HEK293T (cell line): ENCODE measurements around the gene MEGF9.
A peak's percentile ranks its signal among the peaks of the same experiment; 100 is the strongest.

Experiments
- CTCF ChIA-PET: fragments of 350-600 bp; formaldehyde crosslinking; extraction: SDS; loops from one replicate; lab custom pipeline; 2021; ENCODE audit warnings: antibody characterized with exemption, inconsistent platforms; lab: Yijun Ruan, JAX
- POLR2A ChIA-PET: fragments of 350-600 bp; formaldehyde crosslinking; extraction: SDS; loops from one replicate; lab custom pipeline; 2020; ENCODE audit warnings: antibody characterized with exemption, inconsistent platforms; lab: Yijun Ruan, JAX
- DNase-seq: peaks from one replicate; pipeline ENCODE4 v3.0.0; 2012; ENCODE audit warnings: mixed read lengths; ENCODE audit errors: extremely low spot score
- ARNT ChIP-seq: fragments of 450-650 bp; IDR thresholded peaks from 2 replicates; pipeline ENCODE4 v1.6.1; 2017; ENCODE audit warnings: mild to moderate bottlenecking
- BHLHE40 ChIP-seq: fragments of 450-650 bp; IDR thresholded peaks from 2 replicates; pipeline ENCODE4 v1.6.1; 2016; ENCODE audit warnings: mild to moderate bottlenecking, moderate library complexity, borderline replicate concordance
- CTBP1 ChIP-seq: fragments of 450-650 bp; IDR thresholded peaks from 2 replicates; pipeline ENCODE4 v1.6.1; 2016; ENCODE audit warnings: borderline replicate concordance
- ELF4 ChIP-seq: fragments of 450-650 bp; IDR thresholded peaks from 2 replicates; pipeline ENCODE4 v1.6.1; 2017; ENCODE audit warnings: antibody characterized with exemption
- FOXA1 ChIP-seq: fragments of 450-650 bp; IDR thresholded peaks from 2 replicates; pipeline ENCODE4 v1.6.1; 2016; ENCODE audit warnings: mild to moderate bottlenecking
- FOXK2 ChIP-seq: fragments of 450-650 bp; IDR thresholded peaks from 2 replicates; pipeline ENCODE4 v1.6.1; 2016; ENCODE audit warnings: mild to moderate bottlenecking
- FOXM1 ChIP-seq: fragments of 450-650 bp; IDR thresholded peaks from 2 replicates; pipeline ENCODE4 v1.6.1; 2017; ENCODE audit warnings: mild to moderate bottlenecking, borderline replicate concordance
- HDGF ChIP-seq: fragments of 450-650 bp; IDR thresholded peaks from 2 replicates; pipeline ENCODE4 v1.6.1; 2017; ENCODE audit warnings: antibody characterized with exemption, borderline replicate concordance
- L3MBTL2 ChIP-seq: fragments of 450-650 bp; conservative IDR thresholded peaks from 2 replicates; pipeline ENCODE4 v1.6.1; 2016; ENCODE audit warnings: mild to moderate bottlenecking
- LEF1 ChIP-seq: fragments of 450-650 bp; IDR thresholded peaks from 2 replicates; pipeline ENCODE4 v1.6.1; 2017; ENCODE audit warnings: mild to moderate bottlenecking, borderline replicate concordance
- NFRKB ChIP-seq: fragments of 450-650 bp; IDR thresholded peaks from 2 replicates; pipeline ENCODE4 v1.6.1; 2016; ENCODE audit warnings: mild to moderate bottlenecking, moderate library complexity
- SP1 ChIP-seq: fragments of 450-650 bp; IDR thresholded peaks from 2 replicates; pipeline ENCODE4 v1.6.1; 2017
- SUZ12 ChIP-seq: fragments of 450-650 bp; IDR thresholded peaks from 2 replicates; pipeline ENCODE4 v1.6.1; 2016; ENCODE audit warnings: mild to moderate bottlenecking
- TARDBP ChIP-seq: fragments of 450-650 bp; IDR thresholded peaks from 2 replicates; pipeline ENCODE4 v1.6.1; 2016
- ZNF384 ChIP-seq: fragments of 450-650 bp; IDR thresholded peaks from 2 replicates; pipeline ENCODE4 v1.6.1; 2016
- TF ChIP-seq, protein P1 (sequence below): fragments of 450-650 bp; IDR thresholded peaks from 2 replicates; pipeline ENCODE4 v1.6.1; 2016

The MEGF9 gene

DNA sequence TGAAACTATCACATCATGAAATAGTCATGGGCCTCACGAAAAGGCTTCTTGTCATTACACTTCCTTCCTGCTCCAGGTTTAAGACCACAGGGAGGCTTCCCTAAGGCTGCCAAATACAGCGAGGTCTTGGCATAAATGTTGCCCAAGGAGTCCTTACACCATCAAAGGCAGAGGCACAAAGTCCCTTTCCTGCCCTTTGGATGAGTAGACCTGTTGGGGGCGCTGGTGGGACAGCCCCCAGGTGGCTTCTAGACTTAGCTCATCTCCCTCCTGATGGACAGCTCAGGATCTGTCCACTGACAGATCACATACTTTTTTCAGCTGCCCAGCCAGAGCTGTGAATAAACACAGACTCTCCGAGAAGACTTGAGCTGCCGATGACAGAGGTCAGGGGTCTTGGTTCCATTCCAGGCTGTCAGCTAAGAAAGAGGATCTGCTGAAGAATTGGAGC lies 15.5 kb upstream of the MEGF9 start:
- TF ChIP-seq ARNT = no peak
- TF ChIP-seq, protein P1, sequence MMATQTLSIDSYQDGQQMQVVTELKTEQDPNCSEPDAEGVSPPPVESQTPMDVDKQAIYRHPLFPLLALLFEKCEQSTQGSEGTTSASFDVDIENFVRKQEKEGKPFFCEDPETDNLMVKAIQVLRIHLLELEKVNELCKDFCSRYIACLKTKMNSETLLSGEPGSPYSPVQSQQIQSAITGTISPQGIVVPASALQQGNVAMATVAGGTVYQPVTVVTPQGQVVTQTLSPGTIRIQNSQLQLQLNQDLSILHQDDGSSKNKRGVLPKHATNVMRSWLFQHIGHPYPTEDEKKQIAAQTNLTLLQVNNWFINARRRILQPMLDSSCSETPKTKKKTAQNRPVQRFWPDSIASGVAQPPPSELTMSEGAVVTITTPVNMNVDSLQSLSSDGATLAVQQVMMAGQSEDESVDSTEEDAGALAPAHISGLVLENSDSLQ = peak; percentile 40; the same call in 1 of the 2 replicates
- CTCF ChIA-PET = interaction anchor here (0.7 to 1.6 kb wide), 3 partner anchors 10 to 330 kb away, joined by 3 to 4 read pairs (median 4); no protein-coding TSS in a partner anchor
- POLR2A ChIA-PET = interaction anchor here (2.0 kb wide), 1 partner anchor 15 kb away, joined by 11 read pairs; the partner anchor contains the start of gene MEGF9
- DNase-seq = no peak

DNA sequence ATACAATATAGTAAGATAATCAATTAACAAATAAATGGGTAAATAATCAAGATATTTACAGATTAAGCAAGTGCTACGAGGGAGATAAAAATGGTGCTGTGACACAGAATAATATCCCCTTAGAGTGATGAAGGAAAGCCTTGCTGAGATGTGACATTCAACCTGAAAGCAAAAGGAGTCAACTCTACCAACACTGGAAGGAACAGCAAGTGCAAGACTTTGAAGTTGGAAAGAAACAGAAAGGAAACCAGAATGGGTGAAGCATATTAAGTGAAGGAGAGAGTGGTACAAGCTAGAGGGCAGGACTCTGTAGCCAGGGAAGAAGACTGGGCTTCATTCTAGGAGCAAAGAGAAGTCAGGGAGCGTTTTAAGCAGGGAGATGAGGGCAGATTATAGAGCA lies 12.2 kb upstream of the MEGF9 start:
- no peak for TF ChIP-seq SP1
- POLR2A ChIA-PET = interaction anchor here (1.1 kb wide), 1 partner anchor 12 kb away, joined by 3 read pairs; the partner anchor contains the start of gene MEGF9
- CTCF ChIA-PET = no interaction called here
- no peak for DNase-seq

DNA sequence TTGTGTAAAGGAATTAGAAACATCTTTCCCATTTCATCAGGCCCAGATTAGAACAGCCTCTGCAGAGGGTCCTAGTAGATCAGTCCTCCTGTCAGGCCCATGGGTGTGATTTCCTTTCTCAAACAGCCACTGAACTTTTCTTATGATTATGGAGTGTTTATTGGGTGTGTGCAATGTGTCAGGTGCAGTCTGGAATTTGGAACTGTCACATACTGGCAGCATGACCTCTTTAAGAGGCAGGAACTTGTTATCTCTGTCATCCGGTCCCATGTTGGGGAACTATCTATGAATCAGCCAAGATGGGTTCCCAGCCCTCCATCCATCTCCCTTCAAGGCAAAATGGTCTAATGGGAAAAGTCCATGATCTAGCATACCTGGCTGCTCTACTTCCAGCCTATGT lies 11.6 kb upstream of the MEGF9 start:
- TF ChIP-seq SP1 (no peak), FOXK2 (no peak), ELF4 (no peak), ARNT (no peak), L3MBTL2 (no peak), ZNF384 (no peak), TARDBP (no peak), FOXM1 (no peak), BHLHE40 (no peak), LEF1 (no peak), FOXA1 (no peak)
- TF ChIP-seq, protein P1 = no peak
- DNase-seq = no peak
- ChIA-PET CTCF (no interaction called here), POLR2A (no interaction called here)

DNA sequence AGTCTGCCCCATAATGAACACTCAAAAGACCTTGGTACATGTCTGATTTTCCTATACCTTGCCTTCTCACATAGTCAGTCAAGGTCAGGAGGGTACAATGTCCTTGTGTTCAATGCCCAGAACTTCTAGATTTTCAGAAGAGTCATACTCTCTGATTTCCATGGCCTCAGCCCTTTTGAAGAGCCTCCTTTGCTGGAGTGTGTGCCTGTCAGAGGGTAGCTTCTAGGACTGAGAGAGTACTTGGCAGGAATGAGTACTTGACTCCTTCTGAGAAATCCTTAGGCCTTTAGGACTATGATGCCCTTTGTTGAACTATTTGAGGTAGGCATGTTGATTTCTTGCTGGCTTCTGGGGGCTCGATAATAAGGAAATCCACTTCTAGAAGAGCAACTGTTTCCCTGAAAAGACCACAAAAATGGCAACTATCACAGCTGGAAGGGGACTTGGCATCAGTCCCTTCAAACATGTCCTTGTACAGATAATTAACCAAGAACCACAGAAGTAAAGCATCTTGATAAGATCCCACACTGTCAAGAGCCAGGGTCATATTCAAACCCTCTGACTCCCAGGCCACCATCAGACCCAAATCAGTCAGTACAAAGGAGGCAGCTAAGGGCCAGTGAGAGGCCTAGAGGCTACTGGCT lies 10.6 kb upstream of the MEGF9 start:
- TF ChIP-seq, protein P1 = no peak
- TF ChIP-seq CTBP1 (no peak), ELF4 (no peak), FOXK2 (no peak), ARNT (no peak), SUZ12 (no peak), LEF1 (no peak), SP1 (no peak), BHLHE40 (no peak), FOXM1 (no peak), ZNF384 (no peak), FOXA1 (no peak), NFRKB (no peak), L3MBTL2 (no peak), TARDBP (no peak), HDGF (no peak)
- ChIA-PET CTCF (no interaction called here), POLR2A (no interaction called here)
- no peak for DNase-seq

DNA sequence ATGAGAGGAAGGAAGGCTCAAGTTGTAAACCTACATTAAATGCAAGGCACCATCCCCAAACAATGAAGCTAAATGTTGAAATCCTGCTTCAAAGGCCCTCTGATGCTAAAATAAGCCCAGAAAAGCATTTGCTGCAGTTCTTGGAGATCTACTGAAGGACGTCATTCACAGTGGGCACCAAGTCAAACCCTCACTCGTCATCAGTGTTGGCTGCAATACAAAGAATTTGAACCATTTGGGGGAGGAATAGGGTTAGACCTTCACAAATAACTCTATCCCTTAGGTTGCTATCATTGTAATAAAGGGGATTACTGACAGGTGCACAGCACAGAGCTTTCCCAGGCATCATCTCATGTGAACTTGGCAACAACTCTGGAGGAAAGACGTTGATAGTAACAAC lies 9.3 kb upstream of the MEGF9 start:
- POLR2A ChIA-PET = no interaction called here
- DNase-seq = no peak
- CTCF ChIA-PET = no interaction called here
- TF ChIP-seq SUZ12 = no peak
- TF ChIP-seq HDGF = no peak
- TF ChIP-seq FOXK2 = no peak

DNA sequence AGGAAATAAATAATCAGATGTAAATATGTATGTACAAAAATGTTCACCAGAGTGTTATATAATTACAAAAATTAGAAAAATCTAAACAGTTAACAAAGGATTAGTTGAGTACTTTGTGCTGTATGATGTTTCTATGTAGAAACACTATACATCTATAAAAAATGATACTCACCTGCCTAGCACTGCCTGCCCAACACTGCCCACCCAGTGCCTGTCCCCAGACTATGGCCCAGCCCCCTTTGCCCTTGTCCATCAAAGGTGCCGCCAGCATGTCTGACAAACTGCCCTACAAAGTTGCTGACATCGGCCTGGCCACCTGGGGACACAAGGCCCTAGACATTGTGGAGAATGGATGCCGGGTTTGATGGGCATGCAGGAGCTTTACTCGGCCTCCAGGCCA lies 6.1 kb upstream of the MEGF9 start:
- CTCF ChIA-PET = no interaction called here

More for the DNA sequence above, 6.1 kb upstream of the MEGF9 start:
- POLR2A ChIA-PET = no interaction called here
- TF ChIP-seq HDGF = no peak
- TF ChIP-seq, protein P1 = no peak
- no peak for TF ChIP-seq BHLHE40
- no peak for TF ChIP-seq FOXM1
- no peak for TF ChIP-seq L3MBTL2
- no peak for TF ChIP-seq SUZ12
- no peak for TF ChIP-seq TARDBP
- TF ChIP-seq ZNF384 = no peak
- no peak for TF ChIP-seq ARNT
- no peak for TF ChIP-seq FOXA1
- no peak for TF ChIP-seq LEF1
- no peak for TF ChIP-seq FOXK2
- no peak for TF ChIP-seq ELF4
- no peak for DNase-seq
